Non-pigmented ciliary epithelial cell (primary cell): Measurements from ENCODE around the gene CA10.

Experiments
- DNase-seq: peaks from one replicate; pipeline ENCODE4 v3.0.0-alpha.2; 2010; ENCODE audit warnings: low read depth

CA10 gene

GRCh38 chr17:52147431-52147830 lies 11.1 kb downstream of the CA10 start:
- DNase-seq, result no peak

GRCh38 chr17:52145476-52145875 lies 13.0 kb downstream of the CA10 start:
- DNase-seq, result peak; percentile 9

DNA sequence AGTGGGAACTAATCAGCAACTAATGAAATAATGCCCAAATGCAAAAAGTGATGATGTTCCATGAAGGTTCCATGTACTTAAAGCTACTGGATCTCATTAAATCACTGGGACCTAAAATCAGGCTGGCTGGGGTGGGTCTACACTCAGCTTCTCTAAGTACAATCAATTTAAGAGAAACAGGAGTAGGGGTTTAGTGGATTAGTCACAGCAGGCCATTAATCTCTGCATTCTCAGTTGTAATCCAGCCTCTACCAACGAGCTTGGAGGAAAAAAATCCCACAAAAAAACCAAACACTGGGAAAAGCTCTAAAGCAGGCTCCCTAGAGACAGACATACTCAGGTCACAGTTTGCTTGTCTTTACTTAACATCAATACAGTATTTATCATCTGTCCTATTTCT lies 15.0 kb downstream of the CA10 start:
- no peak for DNase-seq

DNA sequence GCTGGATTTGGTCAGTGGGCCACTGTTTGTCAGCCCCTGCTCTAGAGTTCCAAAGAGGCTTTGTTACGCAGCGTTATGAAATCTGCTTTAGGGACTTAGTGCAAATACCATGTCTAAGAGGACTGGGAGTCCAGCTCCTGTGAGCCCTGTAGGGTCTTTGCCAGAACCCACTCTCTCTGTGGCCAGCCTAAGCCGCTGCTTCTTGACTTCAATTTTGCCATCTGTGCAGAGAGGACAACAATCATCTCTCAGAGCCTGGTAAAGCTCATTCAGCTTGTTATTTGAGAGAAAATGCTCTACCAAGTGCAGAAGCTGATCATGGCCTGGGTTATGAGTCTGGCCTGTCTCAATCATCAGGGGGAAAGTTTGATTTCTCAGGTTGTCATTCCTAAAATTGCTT lies 17.9 kb downstream of the CA10 start:
- DNase-seq, result no peak

DNA sequence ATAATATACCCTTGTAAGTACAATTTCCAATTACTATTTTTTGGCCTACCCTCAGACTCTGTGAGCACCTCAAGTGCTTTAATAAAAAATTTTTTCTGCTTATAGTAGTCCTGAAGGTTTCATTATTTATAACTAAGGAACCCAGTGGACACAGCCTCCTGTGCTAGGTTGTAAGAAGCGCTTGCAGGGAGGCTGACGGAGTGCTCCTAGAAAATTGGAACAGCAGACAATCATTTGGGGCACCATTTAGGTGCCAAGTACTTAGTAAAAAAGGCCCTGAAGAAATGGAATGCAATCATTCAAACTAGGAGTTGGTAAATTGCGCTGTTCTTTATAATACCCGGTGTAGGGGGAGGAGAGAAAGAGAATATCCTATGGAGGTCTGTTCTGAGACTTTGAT lies 19.8 kb downstream of the CA10 start:
- no peak for DNase-seq

DNA sequence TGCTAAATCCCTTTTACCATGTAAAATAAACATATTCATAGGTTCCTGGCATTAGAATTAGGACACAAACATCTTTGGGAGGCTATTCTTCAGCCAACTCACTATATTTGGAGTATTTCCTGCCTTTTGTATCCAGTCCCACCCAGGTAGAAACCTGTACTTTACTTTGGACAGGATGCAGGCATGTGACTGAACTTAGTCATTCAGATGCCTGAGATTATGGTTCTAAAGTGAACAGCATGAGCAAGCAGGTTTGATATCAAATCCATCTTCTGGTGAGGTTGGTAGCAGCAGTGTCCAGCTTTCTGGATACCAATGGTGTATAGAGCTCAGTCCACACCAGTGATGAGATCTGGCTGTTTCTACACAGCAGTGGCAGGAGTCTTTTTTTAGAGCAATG lies 20.2 kb downstream of the CA10 start:
- no peak for DNase-seq

DNA sequence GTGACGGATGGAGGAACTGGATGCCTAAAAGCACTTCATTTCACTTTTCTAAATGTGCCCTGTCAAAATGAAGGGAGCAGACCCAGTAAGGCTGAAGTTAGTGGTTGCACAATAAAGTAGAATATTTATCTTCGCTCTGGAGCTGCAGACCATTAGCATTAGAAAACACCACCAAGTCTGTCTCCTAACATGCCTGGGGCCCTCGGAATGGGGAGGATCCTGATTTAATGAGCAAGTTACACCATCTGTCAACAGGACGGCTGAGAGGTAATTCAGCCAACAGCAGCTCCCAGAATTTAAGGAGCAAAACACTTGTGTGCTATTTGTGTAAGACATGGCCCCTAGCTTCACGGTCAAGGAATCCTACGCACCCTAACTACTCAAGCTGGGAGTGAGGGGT lies 22.3 kb downstream of the CA10 start:
- no peak for DNase-seq

GRCh38 chr17:52134641-52135040 lies 23.9 kb downstream of the CA10 start:
- DNase-seq, result no peak

GRCh38 chr17:52128721-52129120 lies 29.8 kb downstream of the CA10 start:
- DNase-seq, result no peak

GRCh38 chr17:52124993-52125392 lies 33.5 kb downstream of the CA10 start:
- no peak for DNase-seq

DNA sequence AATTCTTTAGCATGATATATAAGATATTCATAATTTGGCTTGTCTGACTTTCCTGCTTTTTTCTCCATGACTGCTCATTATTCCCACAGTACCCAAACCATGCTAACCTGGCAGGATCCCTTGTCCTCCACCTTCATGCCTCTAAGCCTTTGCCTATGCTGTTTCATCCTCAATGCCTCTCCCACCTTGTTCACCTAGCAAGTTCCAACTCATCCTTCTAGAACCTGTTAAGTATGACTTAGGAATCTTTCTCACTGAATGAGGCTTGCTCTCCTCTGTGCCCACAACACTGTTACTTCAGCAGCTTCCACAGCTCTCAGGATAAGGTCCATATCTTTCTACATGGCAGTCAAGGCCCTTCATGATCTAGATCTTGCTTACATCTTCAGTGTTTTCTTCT lies 34.0 kb downstream of the CA10 start:
- DNase-seq, result no peak

GRCh38 chr17:52120465-52120864 lies 38.0 kb downstream of the CA10 start:
- DNase-seq, result no peak

DNA sequence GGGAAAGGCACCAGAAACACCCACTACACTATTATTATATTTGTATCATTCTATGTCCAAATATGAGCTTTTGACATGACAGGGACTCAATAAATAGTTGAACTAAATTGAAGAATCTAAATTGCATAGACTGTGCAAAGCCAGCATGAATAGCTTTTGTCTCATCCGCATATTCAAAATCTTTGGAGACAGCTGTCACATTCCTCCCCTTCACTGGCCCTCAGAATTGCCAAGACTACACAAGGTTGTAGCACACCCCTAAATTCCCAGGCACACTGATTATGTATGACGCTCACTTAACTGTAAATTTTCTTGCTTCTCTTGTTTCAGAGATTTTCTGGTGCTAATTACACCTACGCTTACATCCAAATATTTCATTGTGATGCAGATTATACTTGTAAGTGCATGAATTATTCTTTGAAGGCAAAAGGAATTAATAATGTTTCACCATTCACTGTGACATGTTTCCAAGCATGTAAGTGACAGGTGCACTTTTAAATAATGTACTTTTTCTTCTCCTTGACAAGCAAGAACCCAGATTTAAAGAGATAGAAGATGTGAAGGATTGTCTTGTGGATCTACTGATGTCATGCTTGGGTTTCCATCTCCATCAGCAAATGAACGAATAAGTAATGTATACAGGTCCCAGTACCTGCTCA lies 47.5 kb downstream of the CA10 start:
- no peak for DNase-seq

DNA sequence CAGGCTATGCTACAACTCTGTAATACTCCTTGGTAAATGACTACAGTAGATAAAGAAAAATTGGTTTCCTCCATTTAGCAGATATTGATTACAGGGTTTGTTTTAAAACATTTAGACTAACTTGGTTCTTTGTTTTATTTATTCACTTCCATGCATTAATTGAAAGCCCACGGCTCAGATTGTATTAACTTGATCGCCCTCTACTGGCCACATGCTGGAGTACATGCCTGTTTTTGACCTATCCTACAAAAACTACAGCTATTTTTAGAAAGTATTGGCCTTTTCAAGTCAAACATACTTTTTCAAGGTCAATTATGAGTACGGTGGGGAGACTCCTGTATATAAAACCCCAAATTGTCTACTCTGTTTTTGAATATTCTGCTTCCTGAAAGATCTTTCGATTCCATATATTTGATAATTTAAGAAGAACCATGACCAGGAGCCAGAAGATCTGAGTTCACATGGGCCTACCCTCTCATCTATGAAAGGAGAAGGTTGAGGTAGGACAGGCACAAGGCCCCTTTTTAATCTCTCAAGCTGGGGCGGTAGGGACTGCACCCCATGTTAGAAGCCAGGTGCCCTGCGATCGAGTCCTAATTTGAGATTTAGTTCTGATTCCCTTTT lies 51.8 kb downstream of the CA10 start:
- DNase-seq, result no peak

DNA sequence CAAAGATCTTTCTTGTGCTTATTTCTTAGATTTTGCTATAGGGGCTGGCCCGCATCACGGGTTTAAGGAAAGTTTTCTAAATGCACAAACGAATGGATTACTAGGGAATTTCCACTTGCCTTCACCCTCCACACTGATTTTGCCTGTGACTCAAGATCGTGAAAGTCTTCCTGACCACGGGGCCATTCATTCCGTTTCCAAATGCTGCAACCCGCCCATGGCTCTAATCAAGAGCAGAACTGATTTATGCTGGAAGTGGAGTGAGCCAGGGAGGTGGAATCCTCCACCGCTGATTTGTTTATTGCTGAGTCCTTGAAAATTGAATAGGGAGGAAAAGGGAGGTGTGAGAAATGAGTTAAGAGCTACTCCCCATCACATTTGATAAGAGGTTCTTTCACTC lies 52.4 kb downstream of the CA10 start:
- no peak for DNase-seq

DNA sequence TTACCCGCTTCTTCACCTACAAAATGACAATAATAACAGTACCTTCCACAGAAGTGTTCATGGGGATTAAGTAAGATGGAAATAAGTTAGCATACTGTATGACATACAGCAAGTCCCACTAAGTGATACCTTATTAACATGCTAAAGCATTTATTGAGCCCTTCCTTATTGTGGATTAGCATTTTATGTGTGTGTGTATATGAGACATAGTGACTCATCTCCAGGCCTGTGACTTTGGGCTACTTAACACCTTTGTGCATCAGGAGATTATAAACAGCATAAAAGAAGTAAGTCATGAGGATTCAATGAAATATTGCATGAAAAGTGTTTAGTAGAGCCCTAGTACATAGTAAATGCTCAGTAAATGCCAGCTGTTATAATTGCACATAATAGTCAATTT lies 52.9 kb downstream of the CA10 start:
- no peak for DNase-seq

DNA sequence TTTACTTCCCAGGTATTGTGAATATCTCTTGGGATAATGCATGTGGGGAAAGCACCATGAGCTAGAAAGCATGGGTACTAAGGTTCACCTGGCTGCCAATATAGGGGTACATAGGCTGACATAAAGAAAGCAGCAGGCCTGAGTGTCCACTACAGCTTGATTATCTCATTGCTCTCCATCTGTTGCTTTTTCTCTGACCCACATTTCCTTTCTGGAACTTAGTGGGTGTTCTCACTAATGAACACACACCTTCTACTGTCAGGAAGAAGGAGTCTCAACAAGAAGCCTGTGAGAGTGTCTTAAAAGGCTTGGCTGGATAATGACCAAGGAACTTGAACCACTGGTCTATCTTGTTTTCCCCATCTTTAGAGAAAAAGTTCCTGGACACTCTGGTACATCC lies 62.5 kb downstream of the CA10 start:
- no peak for DNase-seq

GRCh38 chr17:52084176-52084575 lies 74.3 kb downstream of the CA10 start:
- DNase-seq, result no peak

GRCh38 chr17:52079496-52079895 lies 79.0 kb downstream of the CA10 start:
- no peak for DNase-seq

DNA sequence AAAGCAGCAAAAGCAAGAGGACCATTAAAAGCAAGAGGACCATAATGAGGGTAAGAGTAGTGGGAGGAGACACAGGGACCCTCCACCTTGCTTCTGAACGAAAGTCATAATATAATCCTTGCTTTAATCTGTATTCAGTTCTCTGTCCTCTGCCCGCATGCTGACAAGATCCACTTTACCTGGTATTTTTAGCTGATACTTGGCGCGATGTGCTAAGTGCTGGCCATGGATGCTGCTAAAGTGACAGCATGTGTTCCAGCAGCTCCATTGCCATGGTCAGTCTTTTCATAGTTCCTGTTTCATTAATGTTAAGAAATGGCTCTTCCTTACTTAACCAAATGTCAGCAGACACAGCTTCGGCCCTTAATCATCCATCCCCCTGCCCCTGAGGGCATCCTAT lies 86.8 kb downstream of the CA10 start:
- no peak for DNase-seq

DNA sequence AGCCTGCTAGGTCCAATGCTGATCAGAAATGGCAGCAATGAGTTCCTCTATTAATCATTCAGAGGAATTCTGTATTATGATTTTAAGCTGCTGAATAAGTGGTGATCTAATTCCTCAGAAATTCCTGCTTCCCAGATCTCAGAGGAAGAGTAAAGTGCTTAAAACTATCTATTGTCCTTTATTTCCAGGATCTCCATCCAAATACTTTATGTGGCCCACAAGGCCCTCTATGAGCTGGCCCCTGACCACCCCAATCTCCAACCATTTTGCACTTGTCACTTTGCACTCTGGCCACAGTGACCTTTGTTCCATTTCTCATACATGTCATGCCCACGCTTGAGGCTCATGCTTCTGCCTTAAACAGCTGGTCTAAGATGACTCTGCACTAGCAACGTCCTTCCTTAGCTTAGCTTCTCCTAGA lies 93.7 kb downstream of the CA10 start:
- DNase-seq, result no peak

GRCh38 chr17:52049496-52049895 lies 109.0 kb downstream of the CA10 start:
- DNase-seq, result no peak

DNA sequence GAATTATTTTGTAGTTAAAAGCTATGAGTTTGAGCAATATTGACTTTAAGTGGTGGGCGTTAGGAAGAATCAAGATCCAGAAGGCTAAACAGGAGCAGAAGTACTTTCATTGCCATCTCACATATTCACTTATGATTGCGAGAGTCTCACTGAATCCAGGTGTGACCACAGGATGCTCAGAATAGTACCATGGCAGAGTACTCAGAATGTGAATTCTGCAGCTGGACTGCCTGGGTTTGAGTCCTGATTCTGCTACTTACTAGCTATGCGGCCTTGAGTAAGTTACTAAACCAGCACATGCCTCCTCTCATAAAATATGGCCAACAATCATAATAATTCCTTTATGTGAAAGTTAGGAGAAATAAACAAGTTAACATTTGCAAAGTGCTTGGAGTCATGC lies 109.5 kb downstream of the CA10 start:
- no peak for DNase-seq
